Measurements from ENCODE around the gene PTCH2.

PTCH2 gene

GRCh38 chr1:44784094-44785028 is 58.7 kb downstream of the PTCH2 start:
- no peak for DNase-seq (ENCODE audit: low read depth in 2 of 2)

- no peak for DNase-seq (ENCODE audit: low read depth in 2 of 2)
Observed at GRCh38 chr1:44783697-44784093, 59.4 kb downstream of the PTCH2 start.

GRCh38 chr1:44780583-44781121 is 62.4 kb downstream of the PTCH2 start:
- no peak for DNase-seq (ENCODE audit: low read depth in 2 of 2)

- DNase-seq (ENCODE audit: low read depth in 2 of 2) = no peak
Observed at GRCh38 chr1:44778705-44779576, 64.1 kb downstream of the PTCH2 start.

GRCh38 chr1:44777969-44778635 is 65.0 kb downstream of the PTCH2 start:
- DNase-seq (ENCODE audit: low read depth in 2 of 2) = no peak

GRCh38 chr1:44777547-44777946 is 65.5 kb downstream of the PTCH2 start:
- DNase-seq (ENCODE audit: low read depth in 2 of 2) = no peak

GRCh38 chr1:44776730-44777068 is 66.4 kb downstream of the PTCH2 start:
- no peak for DNase-seq (ENCODE audit: low read depth in 2 of 2)

- DNase-seq (ENCODE audit: low read depth in 2 of 2) = no peak
Observed at GRCh38 chr1:44775930-44776729, 66.9 kb downstream of the PTCH2 start.

GRCh38 chr1:44775078-44775929 is 67.7 kb downstream of the PTCH2 start, which contains the start of gene RPS8:
Gene RPS8 (plus strand): TSS chr1:44775540. CDS start chr1:44775597, 57 bp downstream.
- DNase-seq (ENCODE audit: low read depth in 2 of 2) = peak; percentile 82 to 84
